Loucy (cell line): ENCODE data around the gene ZNG1A.
"Not testable (repeated sequence)": the region's sequence is repeated elsewhere in the genome, so short reads cannot be mapped to it uniquely, and the experiment has no call there.

ENCODE experiments used
- CTCF ChIP-seq: fragments of 200-600 bp; sonication (generic); conservative IDR thresholded peaks from 2 replicates; pipeline ENCODE4 v1.5.1; 2014; ENCODE audit warnings: mild to moderate bottlenecking, antibody characterized with exemption, low read length
- EZH2phosphoT487 ChIP-seq: fragments of 200-600 bp; IDR thresholded peaks from 2 replicates; pipeline ENCODE4 v1.6.1; 2018; ENCODE audit warnings: antibody characterized with exemption, mild to moderate bottlenecking, moderate library complexity, borderline replicate concordance

- TF ChIP-seq CTCF, EZH2phosphoT487: not testable (repeated sequence)
Observed at GRCh38 chr9:82932-83689, 95.7 kb downstream of the ZNG1A start.
